Fibroblast of skin of abdomen (primary cell): ENCODE results near the gene CCL22. TPM values are rescaled to one million over a fixed set of nuclear protein-coding genes. Genes with fewer than 3 reads are reported as not detected.
"Not testable (repeated sequence)": the region's sequence is repeated elsewhere in the genome, so short reads cannot be mapped to it uniquely, and the experiment has no call there.

ENCODE experiments used
- DNase-seq: peaks from one replicate; pipeline ENCODE4 v3.0.0-alpha.2; 2013
- polyA plus RNA-seq, 2 experiments: library from polyadenylated mRNA; unstranded; fragments of 120-200 nt; gene quantifications; one replicate each; pipeline ENCODE4 v1.2.1, GENCODE V29; 2013; ENCODE audit not compliant: insufficient read length in 2 of 2

The CCL22 gene
- polyA plus RNA-seq (2013, experiment 1 of 2; ENCODE audit: insufficient read length): 0.04 TPM
- not detected for polyA plus RNA-seq (2013, experiment 2 of 2; ENCODE audit: insufficient read length)

- DNase-seq: no peak
Observed at GRCh38 chr16:57358527-57359095, at the start of gene CCL22. Gene CCL22 (plus strand): TSS chr16:57358783. CDS start chr16:57358817, 34 bp downstream.

- DNase-seq: no peak
Observed at GRCh38 chr16:57310801-57311200, 47.8 kb upstream of the CCL22 start.

GRCh38 chr16:57313509-57313908 is 45.1 kb upstream of the CCL22 start:
- no peak for DNase-seq

GRCh38 chr16:57314161-57314785 is 44.3 kb upstream of the CCL22 start:
- no peak for DNase-seq

GRCh38 chr16:57315416-57315815 is 43.2 kb upstream of the CCL22 start:
- DNase-seq: no peak

- DNase-seq: peak; percentile 93
Observed at GRCh38 chr16:57316390-57317017, 42.1 kb upstream of the CCL22 start.

GRCh38 chr16:57318240-57318970 is 40.2 kb upstream of the CCL22 start:
- peak; percentile 75 for DNase-seq

GRCh38 chr16:57319646-57320045 is 38.9 kb upstream of the CCL22 start:
- DNase-seq: no peak

- no peak for DNase-seq
Observed at GRCh38 chr16:57324749-57325148, 33.8 kb upstream of the CCL22 start.

GRCh38 chr16:57325458-57325857 is 33.1 kb upstream of the CCL22 start:
- DNase-seq: no peak

- no peak for DNase-seq
Observed at GRCh38 chr16:57329718-57330327, 28.8 kb upstream of the CCL22 start.

- no peak for DNase-seq
Observed at GRCh38 chr16:57331355-57331754, 27.2 kb upstream of the CCL22 start.

GRCh38 chr16:57333402-57333801 is 25.2 kb upstream of the CCL22 start:
- DNase-seq: no peak

GRCh38 chr16:57335366-57335765 is 23.2 kb upstream of the CCL22 start:
- no peak for DNase-seq

GRCh38 chr16:57341062-57341440 is 17.5 kb upstream of the CCL22 start:
- DNase-seq: no peak

- peak; percentile 94 for DNase-seq
Observed at GRCh38 chr16:57341441-57342303, 16.9 kb upstream of the CCL22 start.

- DNase-seq: not testable (repeated sequence)
Observed at GRCh38 chr16:57342606-57343005, 16.0 kb upstream of the CCL22 start.

- no peak for DNase-seq
Observed at GRCh38 chr16:57343221-57343620, 15.4 kb upstream of the CCL22 start.

GRCh38 chr16:57344094-57344493 is 14.5 kb upstream of the CCL22 start:
- not testable (repeated sequence) for DNase-seq

- no peak for DNase-seq
Observed at GRCh38 chr16:57345021-57345420, 13.6 kb upstream of the CCL22 start.

- no peak for DNase-seq
Observed at GRCh38 chr16:57345666-57346204, 12.8 kb upstream of the CCL22 start.

- DNase-seq: no peak
Observed at GRCh38 chr16:57347858-57348257, 10.7 kb upstream of the CCL22 start.
